ENCODE results near the gene A2ML1. TPM values are rescaled to one million over a fixed set of nuclear protein-coding genes. Genes with fewer than 3 reads are reported as not detected.
"Not testable (repeated sequence)": the region's sequence is repeated elsewhere in the genome, so short reads cannot be mapped to it uniquely, and the experiment has no call there.

Gene A2ML1
- total RNA-seq, 2 donors from 2014 or later: 0.27 TPM; not detected in 1

GRCh38 chr12:8909752-8910151 lies 87.3 kb downstream of the A2ML1 start:
- ATAC-seq (ENCODE audit: insufficient number of reproducible peaks, low FRiP score, low read depth) (no peak), DNase-seq (ENCODE audit: low spot score) (no peak)
- no peaks in the 10 kb centered on the region for H3K9me3 ChIP-seq

DNA sequence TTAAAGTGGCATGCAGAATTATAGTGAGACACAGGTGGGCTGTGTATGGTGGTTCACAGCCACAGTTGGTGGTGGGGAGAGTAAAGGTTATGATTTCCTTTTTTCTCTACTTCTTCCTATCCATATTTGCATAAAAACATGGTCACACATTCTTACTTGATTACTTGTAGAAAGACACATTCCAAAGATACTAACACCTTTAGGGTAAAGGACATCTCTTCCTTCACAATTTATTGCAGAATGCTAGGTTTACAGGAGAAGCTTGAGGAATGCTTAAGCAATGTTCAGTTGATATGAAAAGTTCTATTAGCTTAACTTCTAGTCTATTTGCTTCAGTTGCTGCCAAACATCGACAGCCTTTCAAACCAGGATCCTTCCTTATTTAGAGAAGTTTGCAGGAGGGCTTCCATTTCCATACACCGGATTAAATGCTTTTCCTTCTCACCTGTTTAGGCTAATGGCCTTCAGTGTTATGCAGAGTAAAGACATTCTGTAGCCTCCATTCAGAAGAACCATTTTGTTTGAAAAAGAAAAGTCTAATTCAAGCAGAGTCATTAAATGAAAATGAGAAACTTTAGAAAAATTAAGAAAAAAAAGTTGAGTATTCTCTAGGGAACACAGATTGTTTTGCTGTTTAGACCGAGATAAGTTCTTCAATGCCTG lies 89.3 kb downstream of the A2ML1 start:
- TF ChIP-seq, protein P1, sequence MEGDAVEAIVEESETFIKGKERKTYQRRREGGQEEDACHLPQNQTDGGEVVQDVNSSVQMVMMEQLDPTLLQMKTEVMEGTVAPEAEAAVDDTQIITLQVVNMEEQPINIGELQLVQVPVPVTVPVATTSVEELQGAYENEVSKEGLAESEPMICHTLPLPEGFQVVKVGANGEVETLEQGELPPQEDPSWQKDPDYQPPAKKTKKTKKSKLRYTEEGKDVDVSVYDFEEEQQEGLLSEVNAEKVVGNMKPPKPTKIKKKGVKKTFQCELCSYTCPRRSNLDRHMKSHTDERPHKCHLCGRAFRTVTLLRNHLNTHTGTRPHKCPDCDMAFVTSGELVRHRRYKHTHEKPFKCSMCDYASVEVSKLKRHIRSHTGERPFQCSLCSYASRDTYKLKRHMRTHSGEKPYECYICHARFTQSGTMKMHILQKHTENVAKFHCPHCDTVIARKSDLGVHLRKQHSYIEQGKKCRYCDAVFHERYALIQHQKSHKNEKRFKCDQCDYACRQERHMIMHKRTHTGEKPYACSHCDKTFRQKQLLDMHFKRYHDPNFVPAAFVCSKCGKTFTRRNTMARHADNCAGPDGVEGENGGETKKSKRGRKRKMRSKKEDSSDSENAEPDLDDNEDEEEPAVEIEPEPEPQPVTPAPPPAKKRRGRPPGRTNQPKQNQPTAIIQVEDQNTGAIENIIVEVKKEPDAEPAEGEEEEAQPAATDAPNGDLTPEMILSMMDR (IDR thresholded peaks at IDR 0.05): no peak
- ATAC-seq (ENCODE audit: insufficient number of reproducible peaks, low FRiP score, low read depth): no peak
- H3K27ac ChIP-seq: no peak overlapping the region
- no peak for DNase-seq (ENCODE audit: low spot score)
- H3K4me3 ChIP-seq: no peak overlapping the region
- no peaks in the 10 kb centered on the region for H3K9me3 ChIP-seq
- peaks cover 9 to 37% of the 10 kb centered on the region in 2 donors for H3K4me1 ChIP-seq (ENCODE audit: control insufficient read depth in 1 of 2, low read depth in 2 of 2)
- no peaks in the 10 kb centered on the region for H3K27me3 ChIP-seq (replicated peaks; ENCODE audit: insufficient read depth)
- H3K36me3 ChIP-seq: no peaks in the 10 kb centered on the region

More at GRCh38 chr12:8909752-8910151, 87.3 kb downstream of the A2ML1 start:
- TF ChIP-seq, protein P1 (IDR thresholded peaks at IDR 0.05): no peak
- Histone ChIP-seq H3K4me3 (no peak overlapping the region), H3K27ac (no peak overlapping the region), H3K4me1 (ENCODE audit: control insufficient read depth in 1 of 2, low read depth in 2 of 2) (peaks cover 5 to 33% of the 10 kb centered on the region in 2 donors), H3K27me3 (replicated peaks; ENCODE audit: insufficient read depth) (no peaks in the 10 kb centered on the region), H3K36me3 (no peaks in the 10 kb centered on the region)

- no peak for ATAC-seq (ENCODE audit: insufficient number of reproducible peaks, low FRiP score, low read depth)
- H3K36me3 ChIP-seq: no peaks in the 10 kb centered on the region
- no peak for DNase-seq (ENCODE audit: low spot score)
- no peaks in the 10 kb centered on the region for H3K27me3 ChIP-seq (replicated peaks; ENCODE audit: insufficient read depth)
- H3K27ac ChIP-seq: peak overlapping the region; percentile 90 to 93
- H3K9me3 ChIP-seq: no peaks in the 10 kb centered on the region
- TF ChIP-seq, protein P1 (IDR thresholded peaks at IDR 0.05): peak; percentile 11
- H3K4me1 ChIP-seq (ENCODE audit: control insufficient read depth in 1 of 2, low read depth in 2 of 2): peaks cover 9 to 30% of the 10 kb centered on the region in 2 donors
- peak overlapping the region; percentile 90 for H3K4me3 ChIP-seq
Measured at GRCh38 chr12:8912914-8913313, 90.5 kb downstream of the A2ML1 start.

DNA sequence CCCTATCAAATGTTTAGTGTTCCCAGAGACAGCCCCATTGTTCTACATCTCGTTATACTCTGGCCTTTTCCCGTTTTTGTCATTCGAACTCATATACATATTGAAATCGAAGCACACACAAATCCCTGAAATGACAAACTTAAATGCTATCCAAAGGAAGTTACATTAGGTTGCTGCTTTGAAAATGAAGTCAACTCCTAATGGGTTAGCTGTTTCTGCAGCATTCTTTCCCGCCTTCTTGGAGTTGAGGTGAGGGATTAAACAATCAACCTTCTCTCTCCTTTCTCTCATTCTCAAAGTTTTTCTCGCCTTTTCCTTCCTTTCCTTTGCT lies 91.2 kb downstream of the A2ML1 start:
- H3K36me3 ChIP-seq: no peaks in the 10 kb centered on the region
- no peaks in the 10 kb centered on the region for H3K27me3 ChIP-seq (replicated peaks; ENCODE audit: insufficient read depth)
- TF ChIP-seq, protein P1 (IDR thresholded peaks at IDR 0.05): no peak
- no peak for DNase-seq (ENCODE audit: low spot score)
- H3K4me3 ChIP-seq: peak overlapping the region; percentile 90
- H3K27ac ChIP-seq: peak overlapping the region; percentile 90 to 93
- H3K9me3 ChIP-seq: no peaks in the 10 kb centered on the region
- ATAC-seq (ENCODE audit: insufficient number of reproducible peaks, low FRiP score, low read depth): no peak
- peaks cover 9 to 30% of the 10 kb centered on the region in 2 donors for H3K4me1 ChIP-seq (ENCODE audit: control insufficient read depth in 1 of 2, low read depth in 2 of 2)

DNA sequence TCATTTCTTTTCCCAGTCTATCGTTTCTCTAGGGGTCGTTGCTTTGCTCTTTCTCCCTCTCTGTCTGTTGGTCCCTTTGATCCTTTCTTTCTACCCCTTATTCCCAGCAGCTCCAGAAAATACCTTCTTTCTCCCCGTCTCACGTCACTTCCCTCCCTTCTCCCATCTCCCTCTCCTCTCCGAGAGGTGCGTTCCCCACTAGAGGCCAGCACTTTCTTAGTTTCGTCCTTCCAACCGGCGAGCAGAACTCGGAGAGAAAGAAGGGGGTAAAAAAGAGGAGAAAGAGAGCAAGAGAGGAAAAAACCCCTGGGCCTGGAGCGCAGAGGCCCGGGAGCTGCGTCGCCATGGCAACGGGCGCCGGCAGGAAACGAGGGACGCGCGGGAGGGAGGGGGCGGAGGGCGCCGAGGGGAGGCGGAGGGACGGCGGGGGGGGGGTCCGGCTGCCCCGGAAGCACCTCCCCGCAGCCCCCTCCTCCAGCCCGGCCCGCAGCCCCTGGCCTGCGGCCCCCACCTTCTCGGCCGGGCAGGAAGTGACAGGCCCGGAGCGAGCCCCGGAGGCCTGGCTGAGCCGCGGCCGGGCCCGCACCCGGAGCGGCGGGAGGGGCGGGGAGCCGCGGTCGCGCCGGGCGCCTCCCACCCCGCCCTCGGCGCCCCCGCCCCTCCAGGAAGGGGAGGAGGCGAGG lies 91.8 kb downstream of the A2ML1 start, which contains the start of gene PHC1:
TSS of gene PHC1 (plus strand) at position 477 of the 683 bp plus-strand sequence. CDS start 3,169 bp downstream, outside the sequence.
- Histone ChIP-seq H3K4me1 (ENCODE audit: control insufficient read depth in 1 of 2, low read depth in 2 of 2) (peaks cover 9 to 30% of the 10 kb centered on the region in 2 donors), H3K4me3 (peak within 1 kb of the TSS; percentile 90), H3K27ac (peak within 1 kb of the TSS; percentile 90 to 93)
- DNase-seq (ENCODE audit: low spot score): peak; percentile 32
- not testable (repeated sequence) for H3K27me3 ChIP-seq (replicated peaks; ENCODE audit: insufficient read depth); H3K9me3 ChIP-seq; H3K36me3 ChIP-seq
- TF ChIP-seq, protein P1 (IDR thresholded peaks at IDR 0.05): peak; percentile 15
- ATAC-seq (ENCODE audit: insufficient number of reproducible peaks, low FRiP score, low read depth): peak; percentile 57

All from thoracic aorta (tissue), 2 donors.